GM23338 (cell line): Measurements from ENCODE around the gene RELL1. TPM values are rescaled to one million over a fixed set of nuclear protein-coding genes. Genes with fewer than 3 reads are reported as not detected.

ENCODE experiments used
- ATAC-seq: fragments of 200-7000 bp; cut with Tn5 transposase; 3 replicates; pipeline ENCODE4 v1.9.1; 2020
- DNase-seq: peaks from one replicate; pipeline ENCODE4 v3.0.0-alpha.2; 2015; ENCODE audit warnings: low spot score
- H2AFZ ChIP-seq: fragments of 200-600 bp; sonication (generic); 2 replicates; pipeline ENCODE4 v1.8.0; 2016; ENCODE audit warnings: antibody characterized with exemption, mild to moderate bottlenecking, moderate library complexity
- H3F3A ChIP-seq: fragments of 200-600 bp; sonication (generic); replicated peaks from 2 replicates; pipeline ENCODE4 v1.8.0; 2017; ENCODE audit warnings: antibody characterized with exemption, mixed run types, low read depth
- H3K27ac ChIP-seq: fragments of 200-600 bp; sonication (generic); 2 replicates; pipeline ENCODE4 v1.6.1; 2016; ENCODE audit warnings: low read depth
- H3K27me3 ChIP-seq: fragments of 200-600 bp; sonication (generic); 2 replicates; pipeline ENCODE4 v1.8.0; 2016; ENCODE audit warnings: mild to moderate bottlenecking, mixed run types, moderate library complexity; ENCODE audit not compliant: insufficient read depth
- H3K36me3 ChIP-seq: fragments of 200-600 bp; sonication (generic); 2 replicates; pipeline ENCODE4 v1.8.0; 2016; ENCODE audit warnings: mild to moderate bottlenecking; ENCODE audit not compliant: insufficient read depth
- H3K4me1 ChIP-seq: fragments of 200-600 bp; sonication (generic); 2 replicates; pipeline ENCODE4 v1.8.0; 2016; ENCODE audit warnings: mild to moderate bottlenecking, moderate library complexity; ENCODE audit not compliant: insufficient read depth
- H3K4me2 ChIP-seq: fragments of 200-600 bp; sonication (generic); 2 replicates; pipeline ENCODE4 v1.7.1; 2017; ENCODE audit warnings: mixed run types
- H3K4me3 ChIP-seq: fragments of 200-600 bp; sonication (generic); 2 replicates; pipeline ENCODE4 v1.6.1; 2016; ENCODE audit warnings: mixed run types
- H3K79me2 ChIP-seq: fragments of 200-600 bp; sonication (generic); replicated peaks from 2 replicates; pipeline ENCODE4 v1.8.0; 2017; ENCODE audit warnings: mild to moderate bottlenecking; ENCODE audit not compliant: insufficient read depth
- H3K9me2 ChIP-seq: fragments of 200-600 bp; sonication (generic); 2 replicates; pipeline ENCODE4 v1.8.0; 2017; ENCODE audit not compliant: insufficient read depth
- H4K20me1 ChIP-seq: fragments of 200-600 bp; sonication (generic); replicated peaks from 2 replicates; pipeline ENCODE4 v1.8.0; 2017; ENCODE audit warnings: mild to moderate bottlenecking; ENCODE audit not compliant: insufficient read depth
- H3K27ac Mint-ChIP-seq: 2 replicates; pipeline ENCODE4 v1.8.0; 2020; ENCODE audit warnings: inconsistent platforms, mild to moderate bottlenecking, moderate library complexity, mixed read lengths
- H3K27me3 Mint-ChIP-seq: 3 replicates; pipeline ENCODE4 v1.8.0; 2022; ENCODE audit warnings: low read depth, mild to moderate bottlenecking, moderate library complexity, mixed read lengths, inconsistent platforms; ENCODE audit not compliant: insufficient read depth, poor library complexity
- H3K36me3 Mint-ChIP-seq: 3 replicates; pipeline ENCODE4 v1.8.0; 2021; ENCODE audit warnings: low read depth, mild to moderate bottlenecking, inconsistent platforms, moderate library complexity, mixed read lengths
- H3K4me1 Mint-ChIP-seq: 3 replicates; pipeline ENCODE4 v1.8.0; 2020; ENCODE audit warnings: mild to moderate bottlenecking, inconsistent platforms, mixed read lengths
- H3K4me3 Mint-ChIP-seq: 3 replicates; pipeline ENCODE4 v1.8.0; 2021; ENCODE audit warnings: moderate library complexity, mild to moderate bottlenecking, inconsistent platforms, mixed read lengths
- H3K9me3 Mint-ChIP-seq: 3 replicates; pipeline ENCODE4 v1.8.0; 2020; ENCODE audit warnings: moderate library complexity, mild to moderate bottlenecking, inconsistent platforms, mixed read lengths
- CREB1 ChIP-seq: fragments of 250-450 bp; sonication (Bioruptor Pico); IDR thresholded peaks from 2 replicates; pipeline ENCODE4 v1.5.0; 2020; ENCODE audit warnings: low read depth, mild to moderate bottlenecking, moderate library complexity
- CTCF ChIP-seq, 2 experiments: fragments of 200-600 bp in 1 of 2; sonication (generic) in 1 of 2; conservative IDR thresholded peaks; 2 replicates each; pipeline versions ENCODE4 v1.5.1 to v1.6.1; 2016 to 2017; ENCODE audit warnings: antibody characterized with exemption in 2 of 2, low read depth in 2 of 2, mild to moderate bottlenecking in 2 of 2, moderate library complexity in 1 of 2
- EZH2 ChIP-seq: fragments of 200-600 bp; sonication (generic); IDR thresholded peaks from one replicate; pipeline ENCODE4 v1.8.0; 2017; ENCODE audit warnings: antibody characterized with exemption, mild to moderate bottlenecking, low read depth; ENCODE audit not compliant: unreplicated experiment
- EZH2phosphoT487 ChIP-seq: fragments of 200-600 bp; sonication (generic); IDR thresholded peaks from one replicate; pipeline ENCODE4 v1.8.1; 2018; ENCODE audit warnings: antibody characterized with exemption; ENCODE audit not compliant: unreplicated experiment
- JUNB ChIP-seq: IDR thresholded peaks from one replicate; pipeline ENCODE4 v1.6.1; 2016; ENCODE audit warnings: antibody characterized with exemption; ENCODE audit not compliant: unreplicated experiment
- NANOG ChIP-seq: IDR thresholded peaks from 2 replicates; pipeline ENCODE4 v1.6.1; 2016; ENCODE audit warnings: antibody characterized with exemption, borderline replicate concordance
- POLR2AphosphoS5 ChIP-seq: IDR thresholded peaks from 2 replicates; pipeline ENCODE4 v1.6.1; 2016; ENCODE audit warnings: antibody characterized with exemption, low read depth
- REST ChIP-seq: IDR thresholded peaks from one replicate; pipeline ENCODE4 v1.6.1; 2018; ENCODE audit warnings: antibody characterized with exemption; ENCODE audit not compliant: unreplicated experiment
- STAT1 ChIP-seq: IDR thresholded peaks from one replicate; pipeline ENCODE4 v1.6.1; 2016; ENCODE audit warnings: antibody characterized with exemption; ENCODE audit not compliant: unreplicated experiment
- ZNF114 ChIP-seq: fragments of 250-450 bp; sonication (Bioruptor Pico); IDR thresholded peaks from 2 replicates; pipeline ENCODE4 v1.5.0; 2020; ENCODE audit warnings: mild to moderate bottlenecking, moderate library complexity
- ZNF331 ChIP-seq: fragments of 250-450 bp; sonication (Bioruptor Pico); IDR thresholded peaks from 2 replicates; pipeline ENCODE4 v1.5.0; 2020; ENCODE audit warnings: low read depth, mild to moderate bottlenecking, moderate library complexity
- ZNF462 ChIP-seq: fragments of 250-450 bp; sonication (Bioruptor Pico); IDR thresholded peaks from 2 replicates; pipeline ENCODE4 v1.5.0; 2020; ENCODE audit warnings: mild to moderate bottlenecking, moderate library complexity
- polyA plus RNA-seq: library from polyadenylated mRNA; unstranded; fragments of >200 nt; fragmentation: Nextera tagmentation; extraction: Ambion mirVana; gene quantifications from 2 replicates; pipeline ENCODE4 v1.2.1, GENCODE V29; 2016
- total RNA-seq: library from RNA; depleted of rRNA; stranded (reverse); fragments of >200 nt; shearing (Covaris generic); gene quantifications from 2 replicates; pipeline ENCODE4 v1.2.3, GENCODE V29; 2014
- TF ChIP-seq, protein P1 (sequence below): IDR thresholded peaks from 2 replicates; pipeline ENCODE4 v1.6.1; 2016; ENCODE audit warnings: antibody characterized with exemption

RELL1 gene
- total and polyA plus RNA-seq, 2 experiments from 2014 or later = 2.8 to 28.5 TPM

GRCh38 chr4:37693450-37694190, 7.4 kb upstream of the RELL1 start:
- H3K27ac Mint-ChIP-seq = no peak overlapping the region
- no peak overlapping the region for H3K4me3 Mint-ChIP-seq
- peaks cover 15% of the 10 kb centered on the region for H3K4me1 ChIP-seq
- H3K79me2 ChIP-seq = no peaks in the 10 kb centered on the region
- H4K20me1 ChIP-seq = no peaks in the 10 kb centered on the region
- H3K9me2 ChIP-seq = no peaks in the 10 kb centered on the region
- no peak overlapping the region for H3K4me2 ChIP-seq
- ATAC-seq (no peak), DNase-seq (no peak)
- H3K4me3 ChIP-seq = no peak overlapping the region
- H3K36me3 Mint-ChIP-seq = no peaks in the 10 kb centered on the region; the same call in 2 of the 3 replicates
- peaks cover 22% of the 10 kb centered on the region for H3K4me1 Mint-ChIP-seq
- H3K27me3 ChIP-seq = no peaks in the 10 kb centered on the region
- TF ChIP-seq POLR2AphosphoS5 = no peak
- TF ChIP-seq STAT1 = no peak
- no peak for TF ChIP-seq ZNF331 (CRISPR knock-in tag)
- no peak for TF ChIP-seq JUNB
- no peak for TF ChIP-seq ZNF462 (CRISPR knock-in tag)
- no peak for TF ChIP-seq CREB1
- TF ChIP-seq REST = no peak
- no peak for TF ChIP-seq NANOG
- TF ChIP-seq, protein P1, sequence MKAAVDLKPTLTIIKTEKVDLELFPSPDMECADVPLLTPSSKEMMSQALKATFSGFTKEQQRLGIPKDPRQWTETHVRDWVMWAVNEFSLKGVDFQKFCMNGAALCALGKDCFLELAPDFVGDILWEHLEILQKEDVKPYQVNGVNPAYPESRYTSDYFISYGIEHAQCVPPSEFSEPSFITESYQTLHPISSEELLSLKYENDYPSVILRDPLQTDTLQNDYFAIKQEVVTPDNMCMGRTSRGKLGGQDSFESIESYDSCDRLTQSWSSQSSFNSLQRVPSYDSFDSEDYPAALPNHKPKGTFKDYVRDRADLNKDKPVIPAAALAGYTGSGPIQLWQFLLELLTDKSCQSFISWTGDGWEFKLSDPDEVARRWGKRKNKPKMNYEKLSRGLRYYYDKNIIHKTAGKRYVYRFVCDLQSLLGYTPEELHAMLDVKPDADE = no peak
- TF ChIP-seq EZH2phosphoT487 = no peak
- no peak for TF ChIP-seq EZH2
- no peak for TF ChIP-seq CTCF (conservative IDR thresholded peaks at IDR 0.05; ENCODE audit: low read depth in 2 of 2)
- no peak for TF ChIP-seq ZNF114
- no peaks in the 10 kb centered on the region for H3K27me3 Mint-ChIP-seq
- H3F3A ChIP-seq = no peaks in the 10 kb centered on the region
- H3K36me3 ChIP-seq = no peaks in the 10 kb centered on the region
- H3K27ac ChIP-seq = no peak overlapping the region
- no peak overlapping the region for H2AFZ ChIP-seq
- H3K9me3 Mint-ChIP-seq = peaks cover 6% of the 10 kb centered on the region
